CD8-positive, alpha-beta memory T cell (primary cell): ENCODE results near the gene HDLBP. TPM values are rescaled to one million over a fixed set of nuclear protein-coding genes. Genes with fewer than 3 reads are reported as not detected.
"Not testable (repeated sequence)": the region's sequence is repeated elsewhere in the genome, so short reads cannot be mapped to it uniquely, and the experiment has no call there.

ENCODE experiments used
- CTCF ChIA-PET: fragments of 350-600 bp; sonication (Branson Sonifier 250); formaldehyde crosslinking; loops from one replicate; lab custom pipeline; 2021; ENCODE audit warnings: antibody characterized with exemption; lab: Charles Lee
- POLR2A ChIA-PET: fragments of 350-600 bp; sonication (Branson Sonifier 250); formaldehyde crosslinking; loops from one replicate; lab custom pipeline; 2021; ENCODE audit warnings: antibody characterized with exemption; lab: Charles Lee
- DNase-seq, 5 donors: peaks; one replicate each; pipeline versions ENCODE4 v3.0.0 to v3.0.0-alpha.2; 2020 to 2022; ENCODE audit warnings: mixed read lengths in 1 of 5
- H3K27ac ChIP-seq: one replicate; pipeline ENCODE4 v1.7.0; 2013; ENCODE audit warnings: low read depth, mild to moderate bottlenecking, low read length, moderate library complexity
- H3K27me3 ChIP-seq: 2 replicates; pipeline ENCODE4 v1.7.0; 2013; ENCODE audit warnings: low read length, mild to moderate bottlenecking; ENCODE audit not compliant: insufficient read depth, poor library complexity, severe bottlenecking
- H3K36me3 ChIP-seq: 2 replicates; pipeline ENCODE4 v1.7.0; 2013; ENCODE audit warnings: mild to moderate bottlenecking, low read length, moderate library complexity; ENCODE audit not compliant: insufficient read depth
- H3K4me1 ChIP-seq: 2 replicates; pipeline ENCODE4 v1.7.0; 2013; ENCODE audit warnings: mild to moderate bottlenecking, low read length, moderate library complexity; ENCODE audit not compliant: insufficient read depth
- H3K4me3 ChIP-seq: 2 replicates; pipeline ENCODE4 v1.7.0; 2013; ENCODE audit warnings: mild to moderate bottlenecking, low read length
- H3K9me3 ChIP-seq: 2 replicates; pipeline ENCODE4 v1.7.0; 2013; ENCODE audit warnings: mild to moderate bottlenecking, low read length
- H3K27ac Mint-ChIP-seq, 8 donors: one replicate each; pipeline ENCODE4 v1.8.0; 2020 to 2021; ENCODE audit warnings: mixed read lengths in 8 of 8, mild to moderate bottlenecking in 6 of 8, inconsistent platforms in 3 of 8, moderate library complexity in 3 of 8
- H3K27me3 Mint-ChIP-seq, 2 donors: one replicate each; pipeline ENCODE4 v1.8.0; 2020 to 2021; ENCODE audit warnings: mixed read lengths in 2 of 2, mild to moderate bottlenecking in 1 of 2, moderate library complexity in 1 of 2
- H3K36me3 Mint-ChIP-seq, 3 donors: one replicate each; pipeline ENCODE4 v1.8.0; 2020 to 2021; ENCODE audit warnings: mixed read lengths in 3 of 3, inconsistent platforms in 1 of 3, mild to moderate bottlenecking in 1 of 3
- H3K4me1 Mint-ChIP-seq, 3 donors: one replicate each; pipeline ENCODE4 v1.8.0; 2020 to 2021; ENCODE audit warnings: mixed read lengths in 3 of 3, inconsistent platforms in 1 of 3, mild to moderate bottlenecking in 1 of 3
- H3K4me3 Mint-ChIP-seq, 7 donors: one replicate each; pipeline ENCODE4 v1.8.0; 2020 to 2021; ENCODE audit warnings: mixed read lengths in 7 of 7, mild to moderate bottlenecking in 6 of 7, moderate library complexity in 4 of 7, inconsistent platforms in 2 of 7
- H3K9me3 Mint-ChIP-seq, 5 donors: one replicate each; pipeline ENCODE4 v1.8.0; 2020 to 2022; ENCODE audit warnings: mixed read lengths in 5 of 5, mild to moderate bottlenecking in 3 of 5, moderate library complexity in 2 of 5, inconsistent platforms in 1 of 5
- polyA plus RNA-seq: library from polyadenylated mRNA; unstranded; fragments of 300-500 nt; fragmentation: Illumina TruSeq; gene quantifications from one replicate; pipeline ENCODE4 v1.2.3, GENCODE V29; 2021
- total RNA-seq, 2 experiments: library from RNA; stranded (reverse); gene quantifications; one replicate each; pipeline ENCODE4 v1.2.3, GENCODE V29; 2021

Gene HDLBP
- total and polyA plus RNA-seq, 3 experiments from 2014 or later = 70.0 to 313 (median 307) TPM

DNA sequence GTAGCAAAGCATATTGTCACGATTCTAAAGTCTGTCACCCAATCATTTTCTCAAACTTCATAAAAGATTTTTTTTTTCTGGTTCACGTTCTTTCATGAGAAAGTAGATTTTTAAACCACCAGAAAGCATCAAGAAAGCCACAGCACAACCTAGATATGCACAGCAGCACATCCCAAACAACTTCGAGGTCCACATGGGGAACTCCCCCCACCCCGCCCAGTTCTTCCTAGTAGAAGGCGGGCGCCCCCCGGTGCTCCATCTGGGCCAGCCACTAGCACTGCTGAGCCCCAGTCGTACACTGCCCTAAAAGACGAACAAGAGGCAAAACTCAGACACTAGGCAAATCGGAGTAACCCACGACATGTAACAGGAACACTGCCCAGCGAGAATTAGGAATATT lies 15.5 kb downstream of the HDLBP start:
- Histone ChIP-seq H3K4me3 (no peak overlapping the region), H3K9me3 (no peaks in the 10 kb centered on the region), H3K4me1 (peaks cover 36% of the 10 kb centered on the region), H3K27ac (no peak overlapping the region), H3K36me3 (peaks cover 8% of the 10 kb centered on the region), H3K27me3 (no peaks in the 10 kb centered on the region)
- H3K27me3 Mint-ChIP-seq = no peaks in the 10 kb centered on the region
- H3K4me1 Mint-ChIP-seq = peaks cover 59 to 68% (median 66%) of the 10 kb centered on the region in 3 donors
- no peaks in the 10 kb centered on the region for H3K9me3 Mint-ChIP-seq
- peak in 4 of 5 donors; percentile 10 to 68 (median 38) for DNase-seq
- CTCF ChIA-PET = interaction anchor here (1.3 kb wide), 1 partner anchor 12 kb away, joined by 3 read pairs; no protein-coding TSS in a partner anchor
- peak overlapping the region in 4 of 7 donors; percentile 23 to 61 (median 42) for H3K4me3 Mint-ChIP-seq
- H3K27ac Mint-ChIP-seq = peak overlapping the region in 7 of 8 donors; percentile 12 to 75 (median 40)
- H3K36me3 Mint-ChIP-seq = peaks cover 0 to 15% (median 2%) of the 10 kb centered on the region in 3 donors
- POLR2A ChIA-PET = interaction anchor here (1.2 kb wide), 1 partner anchor 15 kb away, joined by 3 read pairs; the partner anchor contains the start of genes HDLBP and SEPTIN2

DNA sequence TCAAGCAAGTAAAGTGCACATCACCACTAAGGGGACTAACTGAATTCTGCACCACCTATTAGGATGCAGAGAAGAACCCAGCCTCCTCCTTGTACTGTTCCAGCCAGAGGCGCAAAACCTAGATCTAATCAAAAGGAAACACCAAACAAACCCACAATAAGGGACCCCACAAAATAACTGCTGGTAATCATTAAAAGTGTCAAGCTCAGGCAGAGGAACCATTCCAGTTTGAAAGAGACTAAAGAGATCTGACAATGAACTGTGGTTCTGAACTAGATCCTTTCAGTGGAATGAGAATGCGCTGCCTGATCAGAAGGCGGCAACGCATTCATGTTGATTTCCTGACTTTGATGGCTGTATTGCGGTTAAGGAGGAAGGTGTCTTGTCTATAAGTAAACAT lies 16.8 kb downstream of the HDLBP start:
- no peaks in the 10 kb centered on the region for H3K27me3 ChIP-seq
- no peak overlapping the region for H3K4me3 ChIP-seq
- H3K4me1 ChIP-seq = peaks cover 32% of the 10 kb centered on the region
- H3K27ac Mint-ChIP-seq = peak overlapping the region; percentile 51 to 90 (median 72)
- peaks cover 50 to 64% (median 57%) of the 10 kb centered on the region in 3 donors for H3K4me1 Mint-ChIP-seq
- ChIA-PET POLR2A (interaction anchor here (0.5 to 0.7 kb wide), 2 partner anchors 17 to 930 kb away, joined by 3 to 6 read pairs; partner anchors contain the start of genes HDLBP and SEPTIN2), CTCF (interaction anchor here (1.3 kb wide), 2 partner anchors 13 to 16 kb away, joined by 3 to 6 read pairs; no protein-coding TSS in a partner anchor)
- DNase-seq = peak in 2 of 5 donors; percentile 36 to 48
- H3K9me3 Mint-ChIP-seq = no peaks in the 10 kb centered on the region
- H3K27me3 Mint-ChIP-seq = no peaks in the 10 kb centered on the region
- H3K9me3 ChIP-seq = no peaks in the 10 kb centered on the region
- H3K36me3 ChIP-seq = peaks cover 8% of the 10 kb centered on the region
- peaks cover 0 to 15% (median 2%) of the 10 kb centered on the region in 3 donors for H3K36me3 Mint-ChIP-seq
- no peak overlapping the region for H3K27ac ChIP-seq
- peak overlapping the region; percentile 0 to 75 (median 59) for H3K4me3 Mint-ChIP-seq

DNA sequence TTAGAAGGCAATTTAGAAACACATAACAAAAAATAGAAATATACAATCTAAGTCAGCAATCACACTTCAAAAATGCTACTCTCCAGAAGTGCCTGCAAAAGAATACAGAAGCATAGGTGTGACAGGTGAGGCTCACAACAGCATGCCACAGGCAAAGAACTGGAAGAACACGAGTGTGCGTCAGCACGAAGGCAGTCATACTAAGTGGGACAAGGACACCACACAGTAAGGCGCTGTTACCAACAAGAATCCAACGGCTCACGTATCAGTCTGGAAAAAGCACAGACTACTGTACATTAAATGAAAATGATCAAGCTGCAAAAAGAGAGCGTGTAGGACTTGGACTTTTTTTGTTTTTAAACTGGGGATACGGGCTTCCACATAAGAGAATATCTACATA lies 18.7 kb downstream of the HDLBP start:
- Histone ChIP-seq H3K36me3 (peaks cover 8% of the 10 kb centered on the region), H3K27me3 (no peaks in the 10 kb centered on the region), H3K4me1 (peaks cover 35% of the 10 kb centered on the region), H3K27ac (no peak overlapping the region), H3K4me3 (no peak overlapping the region), H3K9me3 (no peaks in the 10 kb centered on the region)
- H3K36me3 Mint-ChIP-seq = peaks cover 0 to 15% (median 2%) of the 10 kb centered on the region in 3 donors
- peaks cover 50 to 63% (median 53%) of the 10 kb centered on the region in 3 donors for H3K4me1 Mint-ChIP-seq
- H3K27ac Mint-ChIP-seq = peak overlapping the region in 3 of 8 donors; percentile 30 to 48 (median 48)
- no peak overlapping the region for H3K4me3 Mint-ChIP-seq
- DNase-seq = no peak
- ChIA-PET CTCF (no interaction called here), POLR2A (interaction anchor here (0.6 kb wide), 1 partner anchor 40 kb away, joined by 3 read pairs; no protein-coding TSS in a partner anchor)
- no peaks in the 10 kb centered on the region for H3K27me3 Mint-ChIP-seq
- no peaks in the 10 kb centered on the region for H3K9me3 Mint-ChIP-seq

DNA sequence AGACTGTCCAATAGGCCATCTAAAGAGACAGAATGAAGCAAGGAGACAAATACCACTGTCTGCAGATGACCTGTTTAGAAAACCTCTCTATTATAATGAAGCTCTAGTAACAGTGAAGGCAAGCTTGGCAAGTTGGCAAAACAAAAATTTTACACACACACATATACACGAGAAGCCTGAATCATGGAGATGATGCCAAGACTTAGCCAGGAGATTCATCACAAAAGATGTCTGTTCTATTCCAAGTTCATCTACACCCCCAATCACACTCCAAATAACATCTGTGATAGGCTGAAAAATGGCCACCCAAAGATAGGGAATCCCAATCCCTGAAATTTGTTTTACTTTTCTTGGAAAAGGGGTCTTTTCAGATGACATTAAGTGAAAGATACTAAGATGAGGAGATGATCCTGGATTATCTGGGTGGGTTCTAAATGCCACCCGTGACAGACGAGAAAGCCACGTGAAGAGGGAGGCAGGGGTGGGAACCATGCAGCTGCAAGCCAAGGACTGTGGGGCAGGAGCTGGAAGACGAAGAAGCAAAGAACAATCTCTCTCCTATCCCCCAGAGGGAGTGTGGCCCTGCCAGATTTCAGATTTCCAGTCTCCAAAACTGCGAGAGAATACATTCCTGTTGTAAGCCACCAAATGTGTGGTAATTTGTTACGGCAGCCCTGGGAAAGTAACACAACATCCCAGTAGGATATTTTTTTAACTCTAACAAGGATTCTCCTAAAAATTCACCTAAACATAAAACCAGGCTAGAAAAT lies 20.0 kb downstream of the HDLBP start:
- Mint-ChIP-seq H3K27me3 (no peaks in the 10 kb centered on the region), H3K4me1 (peaks cover 60 to 73% (median 62%) of the 10 kb centered on the region in 3 donors), H3K27ac (peak overlapping the region in 1 of 8 donors; percentile 21), H3K4me3 (no peak overlapping the region), H3K9me3 (no peaks in the 10 kb centered on the region), H3K36me3 (peaks cover 0 to 15% (median 2%) of the 10 kb centered on the region in 3 donors)
- Histone ChIP-seq H3K4me1 (peaks cover 36% of the 10 kb centered on the region), H3K27me3 (no peaks in the 10 kb centered on the region), H3K9me3 (no peaks in the 10 kb centered on the region), H3K27ac (no peak overlapping the region), H3K36me3 (peaks cover 8% of the 10 kb centered on the region), H3K4me3 (no peak overlapping the region)
- ChIA-PET CTCF (no interaction called here), POLR2A (no interaction called here)
- no peak for DNase-seq

DNA sequence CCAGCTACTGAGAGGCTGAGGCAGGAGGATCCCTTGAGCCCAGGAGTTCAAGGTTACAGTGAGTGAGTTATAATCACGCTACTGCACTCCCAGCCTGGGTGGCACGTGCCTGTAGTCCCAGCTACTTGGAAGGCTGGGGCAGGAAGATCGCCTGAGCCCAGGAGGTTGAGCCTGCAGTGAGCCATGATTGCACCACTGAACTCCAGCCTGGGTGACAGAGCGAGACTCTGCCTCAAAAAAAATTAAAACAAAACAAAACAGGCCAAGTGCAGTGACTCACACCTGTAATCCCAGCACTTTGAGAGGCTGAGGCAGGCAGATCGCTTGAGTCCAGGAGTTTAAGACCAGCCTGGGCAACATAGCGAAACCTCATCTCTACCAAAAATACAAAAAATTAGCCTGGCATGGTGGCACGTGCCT lies 22.1 kb downstream of the HDLBP start:
- peaks cover 0 to 17% (median 8%) of the 10 kb centered on the region in 3 donors for H3K36me3 Mint-ChIP-seq
- H3K27ac Mint-ChIP-seq, H3K27me3 Mint-ChIP-seq, DNase-seq, H3K27me3 ChIP-seq, H3K27ac ChIP-seq, H3K36me3 ChIP-seq, POLR2A ChIA-PET, H3K9me3 ChIP-seq, H3K4me3 Mint-ChIP-seq, H3K9me3 Mint-ChIP-seq, H3K4me3 ChIP-seq: not testable (repeated sequence)
- CTCF ChIA-PET = interaction anchor here (0.7 kb wide), 1 partner anchor 20 kb away, joined by 3 read pairs; no protein-coding TSS in a partner anchor
- peaks cover 18% of the 10 kb centered on the region for H3K4me1 ChIP-seq
- H3K4me1 Mint-ChIP-seq = peaks cover 59 to 73% (median 66%) of the 10 kb centered on the region in 3 donors

DNA sequence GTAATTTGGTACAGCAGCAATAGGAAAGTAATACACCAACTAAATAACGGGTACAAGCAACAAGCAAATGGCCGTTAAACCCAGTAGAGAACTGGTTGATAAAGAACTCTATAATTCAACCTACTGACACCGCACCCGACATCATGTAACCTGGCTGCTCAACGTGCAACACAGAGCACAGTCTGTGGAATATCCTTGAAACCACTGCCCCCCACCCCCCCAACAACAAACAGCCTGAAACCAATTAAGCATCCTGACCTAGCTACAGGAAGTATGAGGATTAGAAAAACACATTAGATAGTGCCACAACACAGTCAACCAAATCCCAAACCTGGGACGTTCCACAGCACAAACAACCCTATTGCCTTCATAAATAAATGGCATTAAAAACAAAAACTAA lies 23.5 kb downstream of the HDLBP start:
- Histone ChIP-seq H3K4me3 (no peak overlapping the region), H3K4me1 (peaks cover 18% of the 10 kb centered on the region), H3K9me3 (no peaks in the 10 kb centered on the region), H3K27me3 (no peaks in the 10 kb centered on the region), H3K36me3 (peaks cover 1% of the 10 kb centered on the region), H3K27ac (no peak overlapping the region)
- no peak for DNase-seq
- Mint-ChIP-seq H3K4me1 (peaks cover 55 to 72% (median 66%) of the 10 kb centered on the region in 3 donors), H3K36me3 (peaks cover 0 to 11% (median 8%) of the 10 kb centered on the region in 3 donors), H3K9me3 (no peaks in the 10 kb centered on the region), H3K27me3 (no peaks in the 10 kb centered on the region), H3K4me3 (no peak overlapping the region), H3K27ac (peak overlapping the region in 2 of 8 donors; percentile 17 to 21)
- ChIA-PET POLR2A (interaction anchor here (0.6 kb wide), 1 partner anchor 251 kb away, joined by 3 read pairs; no protein-coding TSS in a partner anchor), CTCF (interaction anchor here (1.2 kb wide), 1 partner anchor 22 kb away, joined by 3 read pairs; no protein-coding TSS in a partner anchor)

DNA sequence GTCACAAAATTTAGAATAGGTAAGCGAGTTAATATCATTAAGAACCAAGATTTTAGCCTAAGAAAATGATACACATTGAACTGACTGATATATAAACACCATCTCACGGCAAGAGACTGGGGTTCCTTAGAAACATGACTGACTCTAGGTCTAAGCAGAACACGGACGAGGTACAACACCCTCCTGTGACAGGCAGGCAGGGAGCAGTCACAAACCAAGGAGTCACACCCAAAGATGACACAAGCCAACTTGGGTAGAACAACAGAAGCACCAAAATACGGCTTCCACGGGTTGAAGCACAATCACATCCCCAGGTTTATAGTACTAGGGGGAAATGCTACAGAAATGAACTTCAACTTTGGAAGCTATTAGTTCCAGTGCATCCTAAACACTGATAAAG lies 24.3 kb downstream of the HDLBP start:
- Mint-ChIP-seq H3K4me1 (peaks cover 50 to 64% (median 61%) of the 10 kb centered on the region in 3 donors), H3K27me3 (no peaks in the 10 kb centered on the region), H3K4me3 (no peak overlapping the region), H3K9me3 (no peaks in the 10 kb centered on the region), H3K27ac (peak overlapping the region in 2 of 8 donors; percentile 58 to 72), H3K36me3 (peaks cover 0 to 6% (median 6%) of the 10 kb centered on the region in 3 donors)
- Histone ChIP-seq H3K4me1 (peaks cover 18% of the 10 kb centered on the region), H3K4me3 (no peak overlapping the region), H3K27me3 (no peaks in the 10 kb centered on the region), H3K36me3 (no peaks in the 10 kb centered on the region), H3K27ac (no peak overlapping the region), H3K9me3 (no peaks in the 10 kb centered on the region)
- POLR2A ChIA-PET = no interaction called here
- no peak for DNase-seq
- CTCF ChIA-PET = no interaction called here
